ENCODE measurements around the gene KDM2B.

The KDM2B gene

DNA sequence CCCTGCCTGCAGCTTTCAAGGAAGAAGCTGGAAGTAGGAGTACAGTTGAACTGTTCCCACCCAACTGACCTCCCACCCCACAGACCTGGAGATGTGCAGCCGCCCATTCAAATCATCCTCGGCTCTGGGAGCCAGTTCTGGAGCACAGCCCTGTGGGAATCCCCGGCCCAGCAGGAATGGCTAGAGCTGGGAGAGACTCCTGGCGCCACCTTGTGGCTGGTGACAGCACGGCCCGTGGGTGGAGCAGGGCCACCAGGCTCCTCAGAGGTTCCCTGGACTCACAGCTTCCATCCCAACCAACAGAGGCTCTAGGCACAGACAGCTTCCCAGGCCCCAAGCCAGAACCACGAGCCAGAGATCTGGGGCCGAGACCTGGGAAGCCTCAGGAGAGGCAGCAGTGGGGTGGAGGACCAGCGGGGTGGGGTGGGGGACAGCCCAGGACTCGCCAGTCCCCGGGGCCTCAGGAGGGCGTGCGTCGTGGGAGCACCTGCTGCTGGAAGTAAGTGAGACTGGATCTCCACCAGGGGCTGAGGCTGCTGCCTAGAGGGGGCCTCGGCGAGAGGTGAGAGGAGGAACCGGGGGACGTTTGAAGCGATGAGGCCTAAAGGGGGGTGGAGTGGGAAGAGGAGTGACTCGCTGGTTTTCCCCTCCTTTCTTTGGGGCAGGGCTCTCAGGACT lies 137.5 kb downstream of the KDM2B start:
- DNase-seq (ENCODE audit: extremely low spot score): peak; percentile 91
- ChIA-PET CTCF (interaction anchor here (0.8 to 7.7 kb wide), 32 partner anchors 8 to 383 kb away, joined by 3 to 79 read pairs (median 5); partner anchors contain the start of gene RNF34), POLR2A (interaction anchor here (0.9 to 1.1 kb wide), 2 partner anchors 11 to 43 kb away, joined by 3 to 4 read pairs; partner anchors contain the start of gene RNF34)
- TF ChIP-seq, protein P1, sequence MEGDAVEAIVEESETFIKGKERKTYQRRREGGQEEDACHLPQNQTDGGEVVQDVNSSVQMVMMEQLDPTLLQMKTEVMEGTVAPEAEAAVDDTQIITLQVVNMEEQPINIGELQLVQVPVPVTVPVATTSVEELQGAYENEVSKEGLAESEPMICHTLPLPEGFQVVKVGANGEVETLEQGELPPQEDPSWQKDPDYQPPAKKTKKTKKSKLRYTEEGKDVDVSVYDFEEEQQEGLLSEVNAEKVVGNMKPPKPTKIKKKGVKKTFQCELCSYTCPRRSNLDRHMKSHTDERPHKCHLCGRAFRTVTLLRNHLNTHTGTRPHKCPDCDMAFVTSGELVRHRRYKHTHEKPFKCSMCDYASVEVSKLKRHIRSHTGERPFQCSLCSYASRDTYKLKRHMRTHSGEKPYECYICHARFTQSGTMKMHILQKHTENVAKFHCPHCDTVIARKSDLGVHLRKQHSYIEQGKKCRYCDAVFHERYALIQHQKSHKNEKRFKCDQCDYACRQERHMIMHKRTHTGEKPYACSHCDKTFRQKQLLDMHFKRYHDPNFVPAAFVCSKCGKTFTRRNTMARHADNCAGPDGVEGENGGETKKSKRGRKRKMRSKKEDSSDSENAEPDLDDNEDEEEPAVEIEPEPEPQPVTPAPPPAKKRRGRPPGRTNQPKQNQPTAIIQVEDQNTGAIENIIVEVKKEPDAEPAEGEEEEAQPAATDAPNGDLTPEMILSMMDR (IDR thresholded peaks at IDR 0.05; ENCODE audit: control extremely low read depth, extremely low read depth, low read depth, missing control alignments): peak; percentile 90

DNA sequence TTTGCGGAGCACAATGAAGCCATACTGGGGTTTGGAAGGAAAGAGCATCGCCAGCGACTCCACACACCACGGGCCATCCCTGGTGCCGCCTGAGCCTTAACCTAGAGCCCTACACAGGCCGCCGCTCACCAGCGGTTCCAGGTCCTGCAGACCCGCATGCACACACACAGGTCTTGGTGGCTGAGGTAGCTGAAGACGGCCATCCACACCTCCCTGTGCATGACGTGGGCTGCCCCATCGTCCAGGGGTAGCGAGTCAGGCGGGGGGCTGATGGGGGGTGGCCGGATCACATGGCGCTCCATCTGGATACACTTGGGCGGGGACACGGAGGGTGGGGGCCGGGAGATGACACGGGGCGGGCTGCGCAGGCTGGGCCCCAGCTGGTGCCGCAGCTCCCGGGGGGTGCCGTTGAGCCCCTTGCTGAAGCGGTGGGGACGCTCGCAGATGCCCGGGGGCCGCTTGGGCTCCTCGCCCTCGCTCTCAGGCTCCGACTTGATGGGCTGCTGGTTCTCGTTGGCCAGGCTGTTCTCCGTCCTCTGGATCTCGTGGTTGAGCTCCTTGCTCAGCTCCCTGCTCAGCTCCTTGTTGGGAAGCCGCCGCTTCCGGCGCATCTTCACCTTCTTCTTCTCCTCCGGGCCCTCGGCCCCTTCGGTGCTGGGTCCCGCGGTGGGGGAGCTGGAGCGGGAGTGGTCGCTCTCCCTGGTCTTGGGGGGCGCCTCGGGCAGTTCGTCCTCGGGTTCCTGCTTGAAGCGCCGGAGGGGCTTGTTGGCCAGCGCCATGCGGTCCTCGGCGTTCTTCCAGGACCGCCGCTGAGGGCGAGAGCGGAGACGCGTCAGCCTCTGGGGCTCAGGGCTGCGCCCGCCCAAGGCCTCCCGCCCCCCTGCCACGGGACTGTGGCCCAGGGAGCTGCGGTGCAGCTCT lies 138.5 kb downstream of the KDM2B start:
- ChIA-PET CTCF (interaction anchor here (1.0 to 7.7 kb wide), 32 partner anchors 9 to 382 kb away, joined by 3 to 79 read pairs (median 5); partner anchors contain the start of gene RNF34), POLR2A (interaction anchor here (0.9 to 1.1 kb wide), 2 partner anchors 10 to 42 kb away, joined by 3 to 4 read pairs; partner anchors contain the start of gene RNF34)
- DNase-seq (ENCODE audit: extremely low spot score): no peak
- TF ChIP-seq, protein P1 (IDR thresholded peaks at IDR 0.05; ENCODE audit: control extremely low read depth, extremely low read depth, low read depth, missing control alignments): no peak

DNA sequence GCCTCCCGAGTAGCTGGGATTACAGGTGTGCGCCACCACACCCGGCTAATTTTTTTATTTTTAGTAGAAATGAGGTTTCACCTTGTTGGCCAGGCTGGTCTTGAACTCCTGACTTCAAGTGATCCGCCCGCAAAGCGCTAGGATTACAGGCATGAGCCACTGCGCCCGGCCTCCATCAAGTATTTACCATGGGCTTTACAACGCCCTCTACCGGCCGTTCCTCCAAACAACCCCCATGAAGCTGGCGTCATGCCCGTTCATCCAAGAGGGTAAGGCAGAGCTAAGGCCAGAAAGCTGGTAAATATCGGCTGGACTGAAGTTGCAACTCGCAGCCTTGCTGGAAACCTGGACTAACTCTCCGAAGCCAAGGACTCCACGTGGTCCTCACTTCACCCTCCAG lies 139.3 kb downstream of the KDM2B start:
- DNase-seq (ENCODE audit: extremely low spot score): no peak
- TF ChIP-seq, protein P1 (IDR thresholded peaks at IDR 0.05; ENCODE audit: control extremely low read depth, extremely low read depth, low read depth, missing control alignments): no peak
- ChIA-PET CTCF (interaction anchor here (2.0 to 7.7 kb wide), 8 partner anchors 8 to 110 kb away, joined by 7 to 79 read pairs (median 25); partner anchors contain the start of gene RNF34), POLR2A (no interaction called here)

DNA sequence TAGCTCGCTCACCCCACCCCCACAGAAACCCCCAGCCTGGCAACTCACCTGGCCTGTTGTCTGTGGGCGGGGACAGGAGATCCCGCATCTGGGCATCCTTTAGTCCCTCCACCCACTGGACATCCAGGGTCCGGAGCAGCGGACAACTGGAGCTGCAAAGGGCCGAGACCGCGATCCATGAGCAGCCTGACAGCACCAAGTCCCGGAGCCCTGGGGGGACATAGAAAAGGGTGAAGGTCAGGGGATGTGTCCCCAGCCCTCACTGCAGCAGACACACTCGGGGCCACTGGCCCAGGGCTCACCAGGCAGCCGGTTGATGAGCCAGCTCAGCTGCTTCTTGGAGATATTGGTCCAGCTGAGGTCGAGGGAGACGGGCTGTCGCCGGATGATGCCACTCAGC lies 140.1 kb downstream of the KDM2B start:
- CTCF ChIA-PET: interaction anchor here (3.2 to 7.7 kb wide), 4 partner anchors 17 to 109 kb away, joined by 15 to 79 read pairs (median 33); no protein-coding TSS in a partner anchor
- TF ChIP-seq, protein P1 (IDR thresholded peaks at IDR 0.05; ENCODE audit: control extremely low read depth, extremely low read depth, low read depth, missing control alignments): no peak
- no peak for DNase-seq (ENCODE audit: extremely low spot score)
- POLR2A ChIA-PET: no interaction called here

DNA sequence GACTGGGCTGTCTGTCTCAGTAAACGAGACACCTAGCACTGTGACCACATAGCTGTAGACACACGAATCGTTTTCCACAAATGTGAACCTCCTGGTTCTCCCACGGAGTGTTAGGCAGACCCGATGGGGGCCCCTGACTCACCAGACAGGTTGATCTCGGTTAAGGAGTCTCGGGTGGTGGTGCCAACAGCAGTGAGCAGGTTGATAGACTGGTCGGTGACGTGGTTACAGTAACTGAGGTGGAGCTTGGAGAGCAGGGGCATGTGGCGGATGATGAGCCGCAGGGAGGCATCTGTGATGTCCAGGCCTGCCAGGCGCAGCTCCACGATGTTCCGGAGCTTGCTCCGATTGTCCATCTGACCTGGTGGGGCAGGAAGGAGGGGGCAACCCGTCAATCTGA lies 141.1 kb downstream of the KDM2B start:
- TF ChIP-seq, protein P1 (IDR thresholded peaks at IDR 0.05; ENCODE audit: control extremely low read depth, extremely low read depth, low read depth, missing control alignments): no peak
- DNase-seq (ENCODE audit: extremely low spot score): no peak
- ChIA-PET POLR2A (interaction anchor here (0.6 kb wide), 1 partner anchor 79 kb away, joined by 3 read pairs; no protein-coding TSS in a partner anchor), CTCF (interaction anchor here (1.0 to 2.1 kb wide), 2 partner anchors 16 to 104 kb away, joined by 4 to 5 read pairs; no protein-coding TSS in a partner anchor)

DNA sequence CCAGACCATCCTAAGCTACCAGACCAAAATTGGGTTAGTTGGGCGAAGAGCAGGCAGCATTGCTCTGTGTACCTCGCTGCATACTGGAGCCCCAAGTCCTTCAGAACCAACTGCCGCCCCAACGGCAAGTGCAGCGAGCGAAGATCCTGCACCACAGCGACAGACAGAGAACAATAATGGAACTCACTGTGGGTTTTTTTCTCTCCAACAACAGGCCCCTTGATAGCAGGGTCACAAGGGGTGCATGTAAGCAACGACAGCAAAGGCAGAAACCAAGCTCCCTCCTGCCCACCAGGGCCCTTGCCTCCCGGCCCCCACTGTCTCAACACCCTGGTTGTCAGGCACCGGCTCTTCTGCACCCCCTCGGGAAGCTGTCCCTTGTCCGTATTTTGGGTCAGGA lies 141.9 kb downstream of the KDM2B start:
- DNase-seq (ENCODE audit: extremely low spot score): no peak
- POLR2A ChIA-PET: interaction anchor here (0.6 kb wide), 1 partner anchor 78 kb away, joined by 3 read pairs; no protein-coding TSS in a partner anchor
- TF ChIP-seq, protein P1 (IDR thresholded peaks at IDR 0.05; ENCODE audit: control extremely low read depth, extremely low read depth, low read depth, missing control alignments): no peak
- CTCF ChIA-PET: interaction anchor here (1.0 to 2.1 kb wide), 3 partner anchors 15 to 104 kb away, joined by 4 to 5 read pairs (median 4); no protein-coding TSS in a partner anchor

All from GM10248 (cell line).